Ovary (tissue), 9 donors: ENCODE data around the gene C1QTNF6. TPM values are rescaled to one million over a fixed set of nuclear protein-coding genes. Genes with fewer than 3 reads are reported as not detected.

ENCODE experiments used
- DNase-seq, 5 donors: peaks; one replicate each; pipeline ENCODE4 v3.0.0-alpha.2; 2019 to 2020
- H3K27ac ChIP-seq, 2 donors: fragments of 200-600 bp; one replicate each; pipeline versions ENCODE4 v1.5.1 to v1.8.0; 2019 to 2022
- H3K27me3 ChIP-seq: fragments of 200-600 bp; one replicate; pipeline ENCODE4 v1.8.0; 2022
- H3K36me3 ChIP-seq: fragments of 200-600 bp; sonication (generic); one replicate; pipeline ENCODE4 v1.5.1; 2019
- H3K4me1 ChIP-seq: one replicate; pipeline ENCODE4 v1.8.1; 2013; ENCODE audit warnings: mild to moderate bottlenecking, moderate library complexity; ENCODE audit not compliant: insufficient read depth
- H3K4me3 ChIP-seq: fragments of 200-600 bp; sonication (generic); one replicate; pipeline ENCODE4 v1.5.1; 2017
- H3K9me3 ChIP-seq, 2 donors: fragments of 200-600 bp in 1 of 2; sonication (generic) in 1 of 2; one replicate each; pipeline versions ENCODE4 v1.5.1 to v1.8.1; 2013 to 2019; ENCODE audit warnings: mild to moderate bottlenecking in 1 of 2, moderate library complexity in 1 of 2
- EP300 ChIP-seq: sonication (generic); formaldehyde crosslinking; IDR thresholded peaks from one replicate; pipeline ENCODE4 v1.6.1; 2017; ENCODE audit warnings: antibody characterized with exemption
- POLR2A ChIP-seq: fragments of 450-650 bp; IDR thresholded peaks from one replicate; pipeline ENCODE4 v1.6.1; 2017; ENCODE audit warnings: antibody characterized with exemption, mild to moderate bottlenecking, moderate library complexity
- WGBS, 3 donors: extraction: QIAGEN DNeasy Blood & Tissue Kit in 1 of 3; methylation state at CpG; one replicate each; pipeline versions ENCODE4 v1.1.5 to v1.1.7; 2013 to 2017; 5-methylcytosine and 5-hydroxymethylcytosine counted together
- intact Hi-C, 4 donors: fragments of 100-400 bp; cut with DNase I; formaldehyde crosslinking; loops; one replicate each; pipeline versions ENCODE4 v1.11.0 to v1.15.1; 2022 to 2023
- polyA plus RNA-seq, 2 donors: library from polyadenylated mRNA; stranded (reverse); fragments of 200-250 nt in 1 of 2; fragments of 350-450 nt in 1 of 2; fragmentation: Illumina TruSeq in 1 of 2; extraction: RNeasy Lipid Tissue Mini Kit (QIAGEN cat#74804) in 1 of 2; gene quantifications; one replicate each; pipeline ENCODE4 v1.2.3, GENCODE V29; 2013 to 2014
- total RNA-seq, 7 donors: library from RNA; depleted of rRNA in 2 of 7; stranded (reverse); fragments of >200 nt in 2 of 7; fragmentation: NEBNext Ultra II Directional in 3 of 7; extraction: Animal tissue kit (Norgen Biotek cat#: 25700) in 3 of 7; gene quantifications; one replicate each; pipeline versions ENCODE4 v1.1.0 to v1.2.4, GENCODE V29; 2016 to 2023
- TF ChIP-seq, protein P1 (sequence below), 3 donors: fragments of 450-650 bp in 2 of 3; fragments of 200-600 bp in 1 of 3; IDR thresholded peaks; one replicate each; pipeline versions ENCODE4 v1.5.1 to v1.8.0; 2016 to 2022; ENCODE audit warnings: antibody characterized with exemption in 3 of 3, mild to moderate bottlenecking in 1 of 3
- donor health status: DM: no; HTN: no; CAD: no; lungs with moderate emphysema.
- donor health status: DM: no; HTN: no; CAD: no.
- donor health status: Bipolar disorder and iron deficiency.
- donor health status: DM: yes; HTN: yes; CAD: no.
- donor health status: DM: no; HTN: no; CAD: no.
- donor health status: DM: yes; HTN: yes; CAD: no.

C1QTNF6 gene
- total and polyA plus RNA-seq, 9 donors, result 4.0 to 8.5 (median 6.4) TPM

DNA sequence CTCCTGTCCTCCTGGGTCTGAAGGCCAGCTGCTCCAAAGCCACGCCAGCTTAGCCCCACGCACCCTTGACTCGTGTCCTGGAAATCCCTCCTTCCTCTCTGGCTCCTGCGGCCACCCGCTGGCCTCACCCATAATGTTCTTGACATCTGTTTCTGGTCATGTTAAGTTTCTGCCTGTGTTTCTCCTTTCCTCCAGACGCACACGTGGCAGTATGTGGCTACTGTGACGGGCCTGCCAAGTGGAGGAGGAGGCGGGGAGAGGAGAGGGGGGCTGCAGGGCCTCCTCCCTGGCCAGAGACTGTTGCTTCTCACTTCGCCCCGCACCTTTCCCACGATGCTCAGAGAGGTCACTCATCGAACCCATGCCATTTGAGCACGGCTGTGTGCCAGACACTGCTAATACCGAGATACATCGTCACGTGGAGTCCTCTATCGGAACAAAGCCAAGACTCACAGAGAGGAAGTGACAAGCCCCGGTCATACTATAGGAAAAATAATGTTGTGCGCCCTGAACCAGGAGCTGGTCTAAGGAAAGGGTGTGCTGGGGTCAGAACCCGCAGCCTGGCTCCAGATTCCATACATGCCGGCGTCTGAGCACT lies 11.5 kb downstream of the C1QTNF6 start:
- no peak overlapping the region for H3K27ac ChIP-seq
- no peaks in the 10 kb centered on the region for H3K36me3 ChIP-seq
- intact Hi-C loops, result no loop called here
- DNase-seq, result peak; percentile 69 to 75 (median 73)
- WGBS, 3 donors, result 3 to 5% (median 5%) methylated on average over 23 of the region's 23 CpGs
- no peaks in the 10 kb centered on the region for H3K9me3 ChIP-seq
- no peak overlapping the region for H3K4me3 ChIP-seq
- H3K4me1 ChIP-seq, result peaks cover 13% of the 10 kb centered on the region
- no peaks in the 10 kb centered on the region for H3K27me3 ChIP-seq
- TF ChIP-seq, protein P1, sequence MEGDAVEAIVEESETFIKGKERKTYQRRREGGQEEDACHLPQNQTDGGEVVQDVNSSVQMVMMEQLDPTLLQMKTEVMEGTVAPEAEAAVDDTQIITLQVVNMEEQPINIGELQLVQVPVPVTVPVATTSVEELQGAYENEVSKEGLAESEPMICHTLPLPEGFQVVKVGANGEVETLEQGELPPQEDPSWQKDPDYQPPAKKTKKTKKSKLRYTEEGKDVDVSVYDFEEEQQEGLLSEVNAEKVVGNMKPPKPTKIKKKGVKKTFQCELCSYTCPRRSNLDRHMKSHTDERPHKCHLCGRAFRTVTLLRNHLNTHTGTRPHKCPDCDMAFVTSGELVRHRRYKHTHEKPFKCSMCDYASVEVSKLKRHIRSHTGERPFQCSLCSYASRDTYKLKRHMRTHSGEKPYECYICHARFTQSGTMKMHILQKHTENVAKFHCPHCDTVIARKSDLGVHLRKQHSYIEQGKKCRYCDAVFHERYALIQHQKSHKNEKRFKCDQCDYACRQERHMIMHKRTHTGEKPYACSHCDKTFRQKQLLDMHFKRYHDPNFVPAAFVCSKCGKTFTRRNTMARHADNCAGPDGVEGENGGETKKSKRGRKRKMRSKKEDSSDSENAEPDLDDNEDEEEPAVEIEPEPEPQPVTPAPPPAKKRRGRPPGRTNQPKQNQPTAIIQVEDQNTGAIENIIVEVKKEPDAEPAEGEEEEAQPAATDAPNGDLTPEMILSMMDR (IDR thresholded peaks at IDR 0.05), result no peak
- TF ChIP-seq EP300, result no peak
- no peak for TF ChIP-seq POLR2A

DNA sequence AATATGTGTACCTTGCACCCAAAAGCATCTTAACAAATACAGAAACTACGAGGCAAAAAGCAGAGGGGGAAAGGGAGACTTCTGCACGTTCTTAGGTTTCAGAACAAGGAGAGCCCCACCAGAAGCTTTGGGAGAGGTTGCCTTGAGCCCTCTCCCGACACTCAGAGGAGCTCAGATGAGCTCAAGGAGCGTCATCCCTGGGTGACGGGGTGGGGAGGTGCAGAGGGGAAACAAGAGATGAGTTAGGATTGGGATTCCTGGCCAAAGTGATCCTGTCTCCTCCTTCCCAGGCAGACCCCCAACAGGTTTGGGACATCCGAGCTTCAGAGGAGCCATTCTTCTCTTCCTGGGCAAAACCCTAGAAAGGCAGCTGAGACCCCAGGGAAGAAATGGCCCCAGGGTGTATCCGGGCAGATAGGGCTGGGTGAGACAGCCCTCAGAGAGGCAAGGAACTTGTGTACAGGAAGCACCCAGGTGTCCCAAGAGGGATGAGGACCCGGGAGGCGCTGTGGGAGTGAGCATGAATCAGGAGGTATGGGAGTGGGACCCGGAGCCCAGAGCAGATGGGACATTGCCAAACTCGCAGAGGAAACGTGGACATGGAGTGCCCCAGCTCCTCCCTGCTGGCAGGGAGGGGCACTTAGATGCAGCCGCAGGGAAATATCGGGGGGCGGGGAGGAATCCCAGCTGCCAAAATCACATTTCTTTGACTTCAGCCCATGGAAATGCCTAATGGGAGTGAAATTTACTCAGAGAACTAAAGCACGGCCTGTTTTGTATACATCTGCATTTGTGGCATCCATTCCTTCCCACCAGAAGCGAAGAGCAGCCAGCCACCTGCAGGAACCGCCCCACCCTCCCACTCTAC lies 12.4 kb downstream of the C1QTNF6 start:
- Histone ChIP-seq H3K27ac (no peak overlapping the region), H3K4me1 (peaks cover 13% of the 10 kb centered on the region), H3K36me3 (no peaks in the 10 kb centered on the region), H3K27me3 (no peaks in the 10 kb centered on the region), H3K4me3 (no peak overlapping the region), H3K9me3 (no peaks in the 10 kb centered on the region)
- 43 to 48% (median 46%) methylated on average over 18 of the region's 18 CpGs for WGBS, 3 donors
- no peak for TF ChIP-seq EP300
- TF ChIP-seq, protein P1 (IDR thresholded peaks at IDR 0.05), result no peak
- no peak for TF ChIP-seq POLR2A
- intact Hi-C loops, result no loop called here
- peak in 2 of 5 donors; percentile 35 for DNase-seq

DNA sequence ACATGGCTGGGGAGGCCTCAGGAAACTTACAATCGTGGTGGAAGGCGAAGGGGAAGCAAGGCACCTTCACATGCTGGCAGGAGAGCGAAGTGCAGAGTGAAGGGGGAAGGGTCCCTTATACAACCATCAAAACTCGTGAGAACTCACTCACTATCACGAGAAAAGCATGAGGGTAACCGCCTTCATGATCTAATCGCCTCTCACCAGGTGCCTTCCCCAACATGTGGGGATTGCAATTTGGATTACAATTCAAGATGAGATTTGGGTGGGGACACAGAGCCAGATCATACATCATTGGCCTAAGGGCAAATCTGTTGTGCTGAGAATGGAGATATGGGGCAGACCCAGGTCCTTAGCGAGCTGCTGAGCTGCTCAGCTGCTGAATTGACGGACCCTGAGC lies 13.1 kb downstream of the C1QTNF6 start:
- DNase-seq, result no peak
- Histone ChIP-seq H3K4me1 (peaks cover 13% of the 10 kb centered on the region), H3K9me3 (no peaks in the 10 kb centered on the region), H3K36me3 (no peaks in the 10 kb centered on the region), H3K27ac (no peak overlapping the region), H3K4me3 (no peak overlapping the region), H3K27me3 (no peaks in the 10 kb centered on the region)
- intact Hi-C loops, result no loop called here
- TF ChIP-seq, protein P1 (IDR thresholded peaks at IDR 0.05), result no peak
- TF ChIP-seq EP300 (no peak), POLR2A (no peak)
- 90 to 93% (median 91%) methylated on average over 9 of the region's 9 CpGs for WGBS, 3 donors

DNA sequence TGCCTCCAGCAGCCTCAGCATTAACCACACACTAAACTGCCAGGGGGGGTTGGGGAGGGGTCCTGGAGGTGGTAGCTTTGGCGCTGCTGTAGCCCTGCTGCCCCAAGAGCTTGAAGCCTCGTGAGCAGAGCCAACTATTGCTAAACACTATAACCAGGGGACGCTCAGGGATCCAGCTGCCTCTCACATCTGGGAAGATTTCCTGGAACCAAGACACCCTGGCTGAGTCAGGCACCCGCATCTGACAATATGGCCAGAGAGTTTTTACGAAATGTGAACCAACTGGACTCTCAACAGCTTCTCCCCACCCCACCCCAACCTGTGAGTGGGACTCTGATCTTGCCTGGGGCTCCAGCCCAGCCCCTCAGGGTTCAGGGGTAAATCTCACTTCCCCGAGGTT lies 14.3 kb downstream of the C1QTNF6 start:
- Histone ChIP-seq H3K4me1 (peaks cover 9% of the 10 kb centered on the region), H3K27ac (no peak overlapping the region), H3K4me3 (no peak overlapping the region), H3K36me3 (no peaks in the 10 kb centered on the region), H3K9me3 (no peaks in the 10 kb centered on the region), H3K27me3 (no peaks in the 10 kb centered on the region)
- intact Hi-C loops, result no loop called here
- peak in 2 of 5 donors; percentile 9 to 13 for DNase-seq
- no peak for TF ChIP-seq EP300
- no peak for TF ChIP-seq POLR2A
- WGBS, 3 donors, result 57 to 73% (median 71%) methylated on average over 6 of the region's 6 CpGs
